PFSK-1 (cell line): ENCODE data around the gene LMAN2.

ENCODE experiments used
- POLR2AphosphoS5 ChIP-seq: IDR thresholded peaks from 2 replicates; pipeline ENCODE4 v1.6.1; 2012; ENCODE audit warnings: low read depth, mild to moderate bottlenecking, control low read depth, low read length, moderate library complexity
- TAF1 ChIP-seq: IDR thresholded peaks from 2 replicates; pipeline ENCODE4 v1.6.1; 2012; ENCODE audit warnings: low read length, control low read depth, borderline replicate concordance; ENCODE audit not compliant: insufficient read depth
- TF ChIP-seq, protein P1 (sequence below), 2 experiments: IDR thresholded peaks; 2 replicates each; pipeline versions ENCODE4 v1.6.1 to v1.8.0; 2011 to 2012; ENCODE audit warnings: low read depth in 2 of 2, low read length in 2 of 2, control low read depth in 1 of 2, inconsistent platforms in 1 of 2, mild to moderate bottlenecking in 1 of 2, moderate library complexity in 1 of 2; ENCODE audit not compliant: insufficient read depth in 1 of 2

DNA sequence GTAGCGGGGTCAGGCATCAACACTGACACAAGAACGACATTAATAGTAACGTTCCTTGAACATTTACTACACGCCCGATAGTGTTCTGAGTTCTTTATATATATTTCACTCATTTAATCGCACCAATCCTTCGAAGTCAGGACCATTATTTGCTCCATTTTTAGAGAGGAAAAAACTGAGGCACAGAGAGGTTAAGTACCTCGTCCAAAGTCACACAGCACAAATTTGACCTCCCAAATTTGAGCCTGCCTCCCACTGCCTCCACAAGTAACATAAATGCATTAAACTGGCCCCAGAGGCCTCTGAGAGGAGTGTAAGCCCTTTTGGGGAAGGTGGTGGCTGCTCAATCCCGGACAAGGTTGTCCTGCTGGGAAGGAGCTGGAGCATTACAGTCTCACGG is 12.1 kb upstream of the LMAN2 start:
- TF ChIP-seq POLR2AphosphoS5 (no peak), TAF1 (no peak)
- TF ChIP-seq, protein P1, sequence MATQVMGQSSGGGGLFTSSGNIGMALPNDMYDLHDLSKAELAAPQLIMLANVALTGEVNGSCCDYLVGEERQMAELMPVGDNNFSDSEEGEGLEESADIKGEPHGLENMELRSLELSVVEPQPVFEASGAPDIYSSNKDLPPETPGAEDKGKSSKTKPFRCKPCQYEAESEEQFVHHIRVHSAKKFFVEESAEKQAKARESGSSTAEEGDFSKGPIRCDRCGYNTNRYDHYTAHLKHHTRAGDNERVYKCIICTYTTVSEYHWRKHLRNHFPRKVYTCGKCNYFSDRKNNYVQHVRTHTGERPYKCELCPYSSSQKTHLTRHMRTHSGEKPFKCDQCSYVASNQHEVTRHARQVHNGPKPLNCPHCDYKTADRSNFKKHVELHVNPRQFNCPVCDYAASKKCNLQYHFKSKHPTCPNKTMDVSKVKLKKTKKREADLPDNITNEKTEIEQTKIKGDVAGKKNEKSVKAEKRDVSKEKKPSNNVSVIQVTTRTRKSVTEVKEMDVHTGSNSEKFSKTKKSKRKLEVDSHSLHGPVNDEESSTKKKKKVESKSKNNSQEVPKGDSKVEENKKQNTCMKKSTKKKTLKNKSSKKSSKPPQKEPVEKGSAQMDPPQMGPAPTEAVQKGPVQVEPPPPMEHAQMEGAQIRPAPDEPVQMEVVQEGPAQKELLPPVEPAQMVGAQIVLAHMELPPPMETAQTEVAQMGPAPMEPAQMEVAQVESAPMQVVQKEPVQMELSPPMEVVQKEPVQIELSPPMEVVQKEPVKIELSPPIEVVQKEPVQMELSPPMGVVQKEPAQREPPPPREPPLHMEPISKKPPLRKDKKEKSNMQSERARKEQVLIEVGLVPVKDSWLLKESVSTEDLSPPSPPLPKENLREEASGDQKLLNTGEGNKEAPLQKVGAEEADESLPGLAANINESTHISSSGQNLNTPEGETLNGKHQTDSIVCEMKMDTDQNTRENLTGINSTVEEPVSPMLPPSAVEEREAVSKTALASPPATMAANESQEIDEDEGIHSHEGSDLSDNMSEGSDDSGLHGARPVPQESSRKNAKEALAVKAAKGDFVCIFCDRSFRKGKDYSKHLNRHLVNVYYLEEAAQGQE (IDR thresholded peaks at IDR 0.05; ENCODE audit: insufficient read depth in 1 of 2, low read depth in 2 of 2, low read length in 2 of 2) = no peak
